HCT116 (cell line): Measurements from ENCODE around the gene RBM33. TPM values are rescaled to one million over a fixed set of nuclear protein-coding genes. Genes with fewer than 3 reads are reported as not detected.

Experiments used
- ATAC-seq: fragments of 200-7000 bp; cut with Tn5 transposase; 2 replicates; pipeline ENCODE4 v1.9.1; 2020; ENCODE audit warnings: mild to moderate bottlenecking, moderate library complexity
- BruUV-seq: library from RNA; stranded (reverse); fragments of 400-500 nt; replicated peaks from 2 replicates; lab custom pipeline; 2021; lab: Mats Ljungman, UMichigan
- CTCF ChIA-PET: fragments of 300-600 bp; sonication (Branson Sonifier 250); formaldehyde crosslinking; loops from one replicate; lab custom pipeline; 2021; ENCODE audit warnings: antibody characterized with exemption; lab: Charles Lee
- POLR2A ChIA-PET: fragments of 300-600, 350-600 bp; sonication (Branson Sonifier 250); formaldehyde crosslinking; loops from one replicate; lab custom pipeline; 2021; ENCODE audit warnings: antibody characterized with exemption; lab: Charles Lee
- RAD21 ChIA-PET, 2 experiments: fragments of 300-600 bp; sonication (Branson Sonifier 250); formaldehyde crosslinking; loops; one replicate each; lab custom pipeline; 2023; ENCODE audit warnings: low total read pairs in 2 of 2; ENCODE audit not compliant: uncharacterized antibody in 2 of 2, unreplicated experiment in 2 of 2, low non-redundant PET in 1 of 2; lab: Charles Lee
- DNase-seq: peaks from one replicate; pipeline ENCODE4 v3.0.0-alpha.2; 2010; ENCODE audit warnings: low read depth, low spot score
- H2AFZ ChIP-seq: fragments of 200-600 bp; shearing (Covaris generic), sonication (generic); 2 replicates; pipeline ENCODE4 v1.6.1; 2017; ENCODE audit warnings: low read depth, mixed run types, mixed read lengths, antibody characterized with exemption, low read length; ENCODE audit not compliant: poor library complexity, severe bottlenecking
- H3K27ac ChIP-seq: 2 replicates; pipeline ENCODE4 v1.5.1; 2012; ENCODE audit warnings: low read depth, low read length
- H3K27me3 ChIP-seq: fragments of 200-600 bp; sonication (generic); 2 replicates; pipeline ENCODE4 v1.6.1; 2016; ENCODE audit warnings: mixed run types, low read length, mixed read lengths; ENCODE audit not compliant: insufficient read depth
- H3K36me3 ChIP-seq, 2 experiments: fragments of 200-500 bp in 1 of 2; fragments of 200-600 bp in 1 of 2; sonication (Bioruptor generic) in 1 of 2; sonication (generic) in 1 of 2; 2 replicates each; pipeline versions ENCODE4 v1.5.1 to v1.6.1; 2014 to 2016; ENCODE audit warnings: low read length in 2 of 2, inconsistent platforms in 1 of 2, mixed read lengths in 1 of 2, mixed run types in 1 of 2; ENCODE audit not compliant: insufficient read depth in 2 of 2, control insufficient read depth in 1 of 2
- H3K4me1 ChIP-seq, 2 experiments: fragments of 200-600 bp in 1 of 2; sonication (generic) in 1 of 2; 2 replicates each; pipeline versions ENCODE4 v1.5.1 to v1.6.1; 2012 to 2017; ENCODE audit warnings: low read length in 2 of 2, inconsistent platforms in 1 of 2, mild to moderate bottlenecking in 1 of 2, mixed read lengths in 1 of 2, mixed run types in 1 of 2, moderate library complexity in 1 of 2; ENCODE audit not compliant: insufficient read depth in 2 of 2, control insufficient read depth in 1 of 2
- H3K4me2 ChIP-seq: fragments of 200-600 bp; sonication (generic); 2 replicates; pipeline ENCODE4 v1.6.1; 2017; ENCODE audit warnings: mixed run types, low read length, mixed read lengths
- H3K4me3 ChIP-seq, 2 experiments: fragments of 200-600 bp in 1 of 2; sonication (generic) in 1 of 2; replicated peaks in 1 of 2; 2 replicates each; pipeline ENCODE4 v1.5.1; 2011 to 2016; ENCODE audit warnings: low read length in 2 of 2, control low read depth in 1 of 2, low read depth in 1 of 2, mild to moderate bottlenecking in 1 of 2, mixed read lengths in 1 of 2, mixed run types in 1 of 2
- H3K79me2 ChIP-seq: fragments of 200-600 bp; sonication (generic); 2 replicates; pipeline ENCODE4 v1.6.1; 2017; ENCODE audit warnings: mild to moderate bottlenecking, mixed run types, low read length, moderate library complexity, mixed read lengths; ENCODE audit not compliant: insufficient read depth
- H3K9ac ChIP-seq: fragments of 200-600 bp; sonication (generic); 2 replicates; pipeline ENCODE4 v1.6.1; 2016; ENCODE audit warnings: low read length, mixed read lengths
- H3K9me2 ChIP-seq: fragments of 200-600 bp; sonication (generic), shearing (Covaris generic); 2 replicates; pipeline ENCODE4 v1.6.1; 2017; ENCODE audit warnings: mixed run types, mild to moderate bottlenecking, moderate library complexity; ENCODE audit not compliant: insufficient read depth
- H3K9me3 ChIP-seq, 2 experiments: fragments of 200-500 bp in 1 of 2; fragments of 200-600 bp in 1 of 2; sonication (Bioruptor generic) in 1 of 2; sonication (generic) in 1 of 2; 2 replicates each; pipeline ENCODE4 v1.6.1; 2014 to 2017; ENCODE audit warnings: low read length in 2 of 2, mixed read lengths in 2 of 2, inconsistent platforms in 1 of 2, low read depth in 1 of 2, mild to moderate bottlenecking in 1 of 2, mixed run types in 1 of 2, moderate library complexity in 1 of 2; ENCODE audit not compliant: control insufficient read depth in 1 of 2, insufficient read depth in 1 of 2
- H4K20me1 ChIP-seq: fragments of 200-600 bp; sonication (generic), shearing (Covaris generic); 2 replicates; pipeline ENCODE4 v1.6.1; 2017; ENCODE audit warnings: mixed run types, mild to moderate bottlenecking, moderate library complexity; ENCODE audit not compliant: insufficient read depth
- CBX3 ChIP-seq: IDR thresholded peaks from 2 replicates; pipeline ENCODE4 v1.6.1; 2012; ENCODE audit warnings: low read depth
- EGR1 ChIP-seq: IDR thresholded peaks from 2 replicates; pipeline ENCODE4 v1.6.1; 2012; ENCODE audit warnings: low read depth
- FOSL1 ChIP-seq: IDR thresholded peaks from 2 replicates; pipeline ENCODE4 v1.6.1; 2012; ENCODE audit warnings: low read depth
- RAD21 ChIP-seq: IDR thresholded peaks from 2 replicates; pipeline ENCODE4 v1.6.1; 2012; ENCODE audit warnings: low read depth, mild to moderate bottlenecking
- SIN3A ChIP-seq: IDR thresholded peaks from 2 replicates; pipeline ENCODE4 v1.6.1; 2012; ENCODE audit warnings: low read depth
- TCF7L2 ChIP-seq: IDR thresholded peaks from 2 replicates; pipeline ENCODE4 v1.7.0; 2011; ENCODE audit warnings: borderline replicate concordance, inconsistent platforms; ENCODE audit not compliant: insufficient read depth, insufficient read length; ENCODE audit errors: extremely low read depth
- YY1 ChIP-seq: IDR thresholded peaks from 2 replicates; pipeline ENCODE4 v1.6.1; 2011; ENCODE audit warnings: low read length, low read depth, moderate library complexity, mild to moderate bottlenecking; ENCODE audit not compliant: insufficient replicate concordance; ENCODE audit errors: extremely low read depth
- ZFX ChIP-seq: fragments of 450-650 bp; IDR thresholded peaks from 2 replicates; pipeline ENCODE4 v1.6.1; 2017
- intact Hi-C: fragments of 100-400 bp; cut with micrococcal nuclease; formaldehyde crosslinking; loops from 2 replicates; pipeline ENCODE4 v1.10.0; 2022
- total RNA-seq: library from RNA; stranded (reverse); gene quantifications from one replicate; pipeline ENCODE4 v1.2.1, GENCODE V29; 2021; ENCODE audit not compliant: unreplicated experiment
- TF ChIP-seq, protein P1 (sequence below): IDR thresholded peaks from 2 replicates; pipeline ENCODE4 v1.6.1; 2012
- TF ChIP-seq, protein P2 (sequence below): IDR thresholded peaks from 2 replicates; pipeline ENCODE4 v1.6.1; 2011; ENCODE audit warnings: mild to moderate bottlenecking, low read length, moderate library complexity; ENCODE audit not compliant: insufficient replicate concordance; ENCODE audit errors: extremely low read depth
- TF ChIP-seq, protein P3 (sequence below): IDR thresholded peaks from 2 replicates; pipeline ENCODE4 v1.6.1; 2012; ENCODE audit warnings: low read depth

Gene RBM33
- total RNA-seq, 1 experiment from 2014 or later = 64.3 TPM

DNA sequence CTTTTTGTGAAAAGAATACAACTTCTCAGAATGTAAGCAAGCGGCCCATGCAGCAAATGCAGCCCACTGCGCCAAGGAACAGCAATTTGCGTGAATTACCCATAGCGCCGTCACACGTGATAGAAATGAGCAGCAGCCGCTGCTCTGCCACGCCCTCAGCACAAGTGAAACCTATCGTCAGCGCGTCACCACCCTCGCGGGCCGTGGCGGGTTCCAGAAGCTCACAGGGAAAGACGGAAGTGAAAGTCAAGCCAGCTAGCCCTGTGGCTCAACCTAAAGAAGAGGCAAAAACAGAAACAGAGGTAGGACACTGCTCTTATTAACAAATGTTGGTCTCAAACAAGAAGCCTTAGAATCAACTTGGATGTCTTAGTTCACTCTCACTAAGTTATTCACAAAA is 97.3 kb downstream of the RBM33 start:
- Histone ChIP-seq H3K36me3 (peaks cover 29 to 42% of the 10 kb centered on the region in 2 experiments; a peak in 3 of 4 replicates), H3K27me3 (no peaks in the 10 kb centered on the region), H3K9me3 (no peaks in the 10 kb centered on the region), H3K4me2 (no peak overlapping the region), H4K20me1 (no peaks in the 10 kb centered on the region), H3K27ac (no peak overlapping the region), H3K79me2 (peaks cover 5% of the 10 kb centered on the region), H3K4me3 (no peak overlapping the region), H3K9ac (no peak overlapping the region), H3K9me2 (no peaks in the 10 kb centered on the region), H2AFZ (no peak overlapping the region), H3K4me1 (no peaks in the 10 kb centered on the region)
- BruUV-seq = no TSS peak
- CTCF ChIA-PET = no interaction called here
- DNase-seq (no peak), ATAC-seq (no peak)
- RAD21 ChIA-PET = no interaction called here
- intact Hi-C loops = no loop called here
- TF ChIP-seq ZFX (no peak), YY1 (no peak), SIN3A (no peak), FOSL1 (no peak)
- TF ChIP-seq, protein P1, sequence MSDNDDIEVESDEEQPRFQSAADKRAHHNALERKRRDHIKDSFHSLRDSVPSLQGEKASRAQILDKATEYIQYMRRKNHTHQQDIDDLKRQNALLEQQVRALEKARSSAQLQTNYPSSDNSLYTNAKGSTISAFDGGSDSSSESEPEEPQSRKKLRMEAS = no peak
- POLR2A ChIA-PET = no interaction called here

DNA sequence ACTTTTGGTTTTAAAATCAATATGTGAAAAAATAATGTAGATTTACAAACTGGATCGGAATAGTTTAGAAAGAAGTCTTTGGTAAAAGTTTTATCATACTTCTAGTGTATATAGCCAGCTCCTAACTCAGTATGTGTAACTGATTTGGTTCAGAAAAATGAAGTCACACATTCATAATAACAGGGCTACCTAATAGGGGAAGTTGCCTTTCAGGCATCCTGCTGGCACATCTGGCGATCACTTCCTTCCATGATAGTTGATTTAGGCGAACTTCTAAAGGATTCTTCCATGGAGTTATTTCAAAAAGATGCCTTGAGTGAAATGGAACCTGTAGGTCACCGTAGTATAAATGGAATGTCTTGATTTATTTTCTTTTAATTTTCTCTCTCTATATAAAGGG is 98.7 kb downstream of the RBM33 start:
- ChIA-PET RAD21 (no interaction called here), POLR2A (no interaction called here), CTCF (no interaction called here)
- BruUV-seq = no TSS peak
- Histone ChIP-seq H3K9me3 (no peaks in the 10 kb centered on the region), H3K9me2 (no peaks in the 10 kb centered on the region), H3K79me2 (peaks cover 14% of the 10 kb centered on the region), H3K9ac (no peak overlapping the region), H3K4me3 (no peak overlapping the region), H4K20me1 (0 out of 2 replicates have a peak, but pooled peaks cover under 1% of the 10 kb centered on the region), H3K4me1 (no peaks in the 10 kb centered on the region), H3K27ac (no peak overlapping the region), H3K27me3 (no peaks in the 10 kb centered on the region), H3K36me3 (peaks cover 27 to 35% of the 10 kb centered on the region in 2 experiments; a peak in 3 of 4 replicates), H3K4me2 (no peak overlapping the region), H2AFZ (no peak overlapping the region)
- TF ChIP-seq RAD21 (no peak), ZFX (no peak), TCF7L2 (no peak), EGR1 (no peak), YY1 (no peak), CBX3 (no peak)
- TF ChIP-seq, protein P2, sequence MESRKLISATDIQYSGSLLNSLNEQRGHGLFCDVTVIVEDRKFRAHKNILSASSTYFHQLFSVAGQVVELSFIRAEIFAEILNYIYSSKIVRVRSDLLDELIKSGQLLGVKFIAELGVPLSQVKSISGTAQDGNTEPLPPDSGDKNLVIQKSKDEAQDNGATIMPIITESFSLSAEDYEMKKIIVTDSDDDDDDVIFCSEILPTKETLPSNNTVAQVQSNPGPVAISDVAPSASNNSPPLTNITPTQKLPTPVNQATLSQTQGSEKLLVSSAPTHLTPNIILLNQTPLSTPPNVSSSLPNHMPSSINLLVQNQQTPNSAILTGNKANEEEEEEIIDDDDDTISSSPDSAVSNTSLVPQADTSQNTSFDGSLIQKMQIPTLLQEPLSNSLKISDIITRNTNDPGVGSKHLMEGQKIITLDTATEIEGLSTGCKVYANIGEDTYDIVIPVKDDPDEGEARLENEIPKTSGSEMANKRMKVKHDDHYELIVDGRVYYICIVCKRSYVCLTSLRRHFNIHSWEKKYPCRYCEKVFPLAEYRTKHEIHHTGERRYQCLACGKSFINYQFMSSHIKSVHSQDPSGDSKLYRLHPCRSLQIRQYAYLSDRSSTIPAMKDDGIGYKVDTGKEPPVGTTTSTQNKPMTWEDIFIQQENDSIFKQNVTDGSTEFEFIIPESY = no peak
- TF ChIP-seq, protein P3, sequence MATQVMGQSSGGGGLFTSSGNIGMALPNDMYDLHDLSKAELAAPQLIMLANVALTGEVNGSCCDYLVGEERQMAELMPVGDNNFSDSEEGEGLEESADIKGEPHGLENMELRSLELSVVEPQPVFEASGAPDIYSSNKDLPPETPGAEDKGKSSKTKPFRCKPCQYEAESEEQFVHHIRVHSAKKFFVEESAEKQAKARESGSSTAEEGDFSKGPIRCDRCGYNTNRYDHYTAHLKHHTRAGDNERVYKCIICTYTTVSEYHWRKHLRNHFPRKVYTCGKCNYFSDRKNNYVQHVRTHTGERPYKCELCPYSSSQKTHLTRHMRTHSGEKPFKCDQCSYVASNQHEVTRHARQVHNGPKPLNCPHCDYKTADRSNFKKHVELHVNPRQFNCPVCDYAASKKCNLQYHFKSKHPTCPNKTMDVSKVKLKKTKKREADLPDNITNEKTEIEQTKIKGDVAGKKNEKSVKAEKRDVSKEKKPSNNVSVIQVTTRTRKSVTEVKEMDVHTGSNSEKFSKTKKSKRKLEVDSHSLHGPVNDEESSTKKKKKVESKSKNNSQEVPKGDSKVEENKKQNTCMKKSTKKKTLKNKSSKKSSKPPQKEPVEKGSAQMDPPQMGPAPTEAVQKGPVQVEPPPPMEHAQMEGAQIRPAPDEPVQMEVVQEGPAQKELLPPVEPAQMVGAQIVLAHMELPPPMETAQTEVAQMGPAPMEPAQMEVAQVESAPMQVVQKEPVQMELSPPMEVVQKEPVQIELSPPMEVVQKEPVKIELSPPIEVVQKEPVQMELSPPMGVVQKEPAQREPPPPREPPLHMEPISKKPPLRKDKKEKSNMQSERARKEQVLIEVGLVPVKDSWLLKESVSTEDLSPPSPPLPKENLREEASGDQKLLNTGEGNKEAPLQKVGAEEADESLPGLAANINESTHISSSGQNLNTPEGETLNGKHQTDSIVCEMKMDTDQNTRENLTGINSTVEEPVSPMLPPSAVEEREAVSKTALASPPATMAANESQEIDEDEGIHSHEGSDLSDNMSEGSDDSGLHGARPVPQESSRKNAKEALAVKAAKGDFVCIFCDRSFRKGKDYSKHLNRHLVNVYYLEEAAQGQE = no peak
- DNase-seq (no peak), ATAC-seq (no peak)
- intact Hi-C loops = no loop called here
